ENCODE results near the gene PTGES3.
A peak's percentile ranks its signal among the peaks of the same experiment; 100 is the strongest.

The PTGES3 gene

DNA sequence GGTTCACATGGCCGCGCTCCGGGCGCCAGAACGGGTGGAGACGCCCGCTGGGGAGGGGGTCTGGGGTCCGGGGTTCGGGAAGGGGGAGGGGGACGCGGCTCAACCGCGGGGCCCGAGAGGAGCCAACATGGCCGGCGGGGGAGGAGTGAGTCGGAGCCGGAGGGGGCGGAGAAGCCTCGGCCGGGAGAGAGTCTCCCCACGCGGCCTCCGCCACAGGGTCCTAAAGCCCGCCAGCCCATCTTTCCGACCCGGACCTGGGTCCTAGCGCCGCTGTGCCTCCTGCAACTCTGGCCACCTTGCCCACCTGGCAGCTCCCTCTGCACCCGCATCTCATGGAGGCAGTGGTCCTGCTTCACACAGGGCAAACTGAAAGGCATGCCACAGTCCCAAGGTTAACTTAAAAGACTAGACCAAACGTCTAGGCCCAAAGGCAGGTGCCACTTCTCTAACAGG is 57.9 kb downstream of the PTGES3 start, which contains the start of gene BAZ2A:
Gene BAZ2A (minus strand): TSS at position 147 of the 453 bp plus-strand sequence. CDS start 12,796 bp downstream, outside the sequence.
- TF ChIP-seq, protein P1, sequence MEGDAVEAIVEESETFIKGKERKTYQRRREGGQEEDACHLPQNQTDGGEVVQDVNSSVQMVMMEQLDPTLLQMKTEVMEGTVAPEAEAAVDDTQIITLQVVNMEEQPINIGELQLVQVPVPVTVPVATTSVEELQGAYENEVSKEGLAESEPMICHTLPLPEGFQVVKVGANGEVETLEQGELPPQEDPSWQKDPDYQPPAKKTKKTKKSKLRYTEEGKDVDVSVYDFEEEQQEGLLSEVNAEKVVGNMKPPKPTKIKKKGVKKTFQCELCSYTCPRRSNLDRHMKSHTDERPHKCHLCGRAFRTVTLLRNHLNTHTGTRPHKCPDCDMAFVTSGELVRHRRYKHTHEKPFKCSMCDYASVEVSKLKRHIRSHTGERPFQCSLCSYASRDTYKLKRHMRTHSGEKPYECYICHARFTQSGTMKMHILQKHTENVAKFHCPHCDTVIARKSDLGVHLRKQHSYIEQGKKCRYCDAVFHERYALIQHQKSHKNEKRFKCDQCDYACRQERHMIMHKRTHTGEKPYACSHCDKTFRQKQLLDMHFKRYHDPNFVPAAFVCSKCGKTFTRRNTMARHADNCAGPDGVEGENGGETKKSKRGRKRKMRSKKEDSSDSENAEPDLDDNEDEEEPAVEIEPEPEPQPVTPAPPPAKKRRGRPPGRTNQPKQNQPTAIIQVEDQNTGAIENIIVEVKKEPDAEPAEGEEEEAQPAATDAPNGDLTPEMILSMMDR (IDR thresholded peaks at IDR 0.05; ENCODE audit: borderline replicate concordance, control extremely low read depth, extremely low read depth, insufficient read depth, missing control alignments): no peak
- in situ Hi-C loops (cut with MboI; ENCODE audit: low sequenced_read_pairs, unreplicated experiment): no loop called here

DNA sequence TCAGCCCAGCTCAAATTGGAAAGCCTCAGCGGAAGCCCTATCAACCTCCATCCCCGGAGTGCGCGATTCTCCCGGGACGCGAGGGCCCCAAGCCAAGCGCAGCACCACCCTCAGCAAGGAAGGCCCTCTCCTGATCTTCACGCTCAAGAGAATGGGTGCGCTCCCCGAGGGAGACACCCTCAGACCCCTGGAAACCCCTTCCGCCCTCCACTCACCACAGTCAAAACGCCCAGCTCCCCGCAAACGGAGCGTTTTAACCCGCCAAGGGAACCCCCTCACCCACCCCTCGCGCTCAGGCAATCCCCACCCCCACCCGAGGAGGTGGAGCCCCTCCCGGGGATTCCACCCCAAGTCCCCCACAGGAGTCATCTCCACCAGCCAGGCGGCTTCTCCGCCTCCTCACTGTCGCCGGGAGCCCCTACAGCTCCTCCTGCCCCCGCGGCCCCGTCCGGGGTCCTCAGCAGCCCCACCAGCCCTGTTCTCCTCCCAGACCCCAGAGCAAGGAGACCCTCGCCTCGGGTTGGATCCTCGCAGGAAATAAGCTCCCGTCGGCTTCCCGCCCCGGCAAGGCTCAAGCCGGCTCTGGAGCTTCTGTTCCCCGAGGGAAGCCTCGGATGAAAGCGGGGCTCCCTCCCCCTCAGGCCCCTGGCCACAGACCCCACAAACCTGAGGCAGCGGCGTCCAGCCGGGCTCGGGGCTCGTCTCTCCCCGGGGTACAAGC is 58.5 kb downstream of the PTGES3 start:
- DNase-seq (ENCODE audit: low spot score): peak; percentile 71

More for the DNA sequence above, 57.9 kb downstream of the PTGES3 start, which contains the start of gene BAZ2A:
- DNase-seq (ENCODE audit: low spot score): peak; percentile 94

DNA sequence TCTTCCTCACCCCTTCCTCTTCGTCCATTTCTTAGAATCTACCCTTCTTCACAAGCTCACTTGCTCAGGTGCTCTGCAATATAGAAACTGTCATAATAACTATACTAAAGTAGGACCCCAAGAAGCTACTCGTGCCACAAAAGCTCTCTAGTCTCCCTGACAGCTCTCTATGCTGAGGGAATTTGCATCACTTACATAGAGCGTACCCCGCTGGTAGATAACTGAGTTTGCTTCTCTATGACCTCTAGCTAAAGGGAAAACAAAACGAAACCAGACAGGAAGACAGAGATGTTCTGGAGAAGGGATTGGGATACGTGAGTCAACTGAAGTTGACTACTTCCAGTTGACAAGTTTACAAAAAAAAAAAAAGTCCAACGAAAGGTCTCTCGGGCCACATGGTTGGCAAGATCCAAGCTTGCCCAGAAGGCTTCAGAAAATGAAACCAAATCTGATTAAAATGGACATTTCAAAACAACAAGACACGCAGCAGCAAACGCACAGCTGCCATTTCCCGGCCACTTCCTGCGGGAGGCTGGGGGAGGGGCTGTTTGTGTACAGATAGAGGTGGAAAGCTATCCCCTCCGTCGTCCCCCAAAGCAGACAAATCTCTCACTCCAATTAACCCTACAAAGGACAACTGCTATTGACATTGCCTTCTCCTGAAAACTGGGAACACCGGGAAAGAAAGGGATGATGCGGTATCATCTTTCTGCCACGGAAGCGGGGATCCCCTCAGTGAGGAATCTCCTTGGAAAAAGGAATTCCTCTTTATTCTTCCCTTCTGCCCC is 59.2 kb downstream of the PTGES3 start:
- DNase-seq (ENCODE audit: low spot score): peak; percentile 59
- in situ Hi-C loops (cut with MboI; ENCODE audit: low sequenced_read_pairs, unreplicated experiment): no loop called here
- TF ChIP-seq, protein P1 (IDR thresholded peaks at IDR 0.05; ENCODE audit: borderline replicate concordance, control extremely low read depth, extremely low read depth, insufficient read depth, missing control alignments): no peak

More for the DNA sequence above, 58.5 kb downstream of the PTGES3 start:
- TF ChIP-seq, protein P1 (IDR thresholded peaks at IDR 0.05; ENCODE audit: borderline replicate concordance, control extremely low read depth, extremely low read depth, insufficient read depth, missing control alignments): no peak
- in situ Hi-C loops (cut with MboI; ENCODE audit: low sequenced_read_pairs, unreplicated experiment): no loop called here

DNA sequence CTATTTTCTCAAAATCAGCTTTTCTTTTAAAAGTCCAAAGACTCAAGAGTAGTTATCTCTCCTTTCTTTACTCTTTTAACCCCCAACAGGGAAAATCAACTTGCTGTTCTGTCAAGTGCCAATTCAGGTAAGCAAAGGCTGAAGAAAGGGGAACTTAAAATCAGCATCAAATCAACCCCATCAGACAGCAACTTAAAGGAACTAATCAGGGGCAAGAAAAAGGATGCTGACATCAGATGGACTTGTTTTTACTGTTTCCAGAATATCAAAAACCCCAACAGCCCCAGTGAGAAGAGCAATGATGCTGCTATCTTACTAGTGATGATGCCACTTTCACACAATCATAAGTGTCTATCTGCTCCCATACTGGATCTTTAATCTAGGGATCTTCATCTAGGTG is 61.4 kb downstream of the PTGES3 start:
- in situ Hi-C loops (cut with MboI; ENCODE audit: low sequenced_read_pairs, unreplicated experiment): no loop called here
- TF ChIP-seq, protein P1 (IDR thresholded peaks at IDR 0.05; ENCODE audit: borderline replicate concordance, control extremely low read depth, extremely low read depth, insufficient read depth, missing control alignments): no peak
- DNase-seq (ENCODE audit: low spot score): no peak

DNA sequence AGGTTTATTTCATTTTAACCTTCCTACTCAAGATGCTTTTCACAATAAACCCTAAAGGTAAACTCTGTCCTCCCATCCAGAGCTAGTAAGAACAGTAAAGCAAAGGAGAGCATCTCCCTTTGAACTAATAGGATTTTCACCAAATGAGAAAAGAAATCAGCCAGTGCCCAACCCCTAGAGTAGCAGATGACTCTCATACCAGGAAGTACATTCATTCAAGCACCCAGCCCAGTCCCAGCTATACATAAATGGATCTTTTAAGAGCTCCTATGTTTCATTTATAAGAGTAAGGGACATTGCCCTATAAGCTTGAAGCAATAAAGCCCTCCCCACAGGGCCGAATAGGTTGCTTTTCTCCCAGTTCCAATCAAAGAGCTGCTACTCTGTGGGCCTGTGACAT is 65.5 kb downstream of the PTGES3 start:
- TF ChIP-seq, protein P1 (IDR thresholded peaks at IDR 0.05; ENCODE audit: borderline replicate concordance, control extremely low read depth, extremely low read depth, insufficient read depth, missing control alignments): no peak
- in situ Hi-C loops (cut with MboI; ENCODE audit: low sequenced_read_pairs, unreplicated experiment): loop anchor here (25.0 kb wide), 1 partner anchor 110 kb away; the partner anchor contains the start of gene RBMS2
- DNase-seq (ENCODE audit: low spot score): no peak

DNA sequence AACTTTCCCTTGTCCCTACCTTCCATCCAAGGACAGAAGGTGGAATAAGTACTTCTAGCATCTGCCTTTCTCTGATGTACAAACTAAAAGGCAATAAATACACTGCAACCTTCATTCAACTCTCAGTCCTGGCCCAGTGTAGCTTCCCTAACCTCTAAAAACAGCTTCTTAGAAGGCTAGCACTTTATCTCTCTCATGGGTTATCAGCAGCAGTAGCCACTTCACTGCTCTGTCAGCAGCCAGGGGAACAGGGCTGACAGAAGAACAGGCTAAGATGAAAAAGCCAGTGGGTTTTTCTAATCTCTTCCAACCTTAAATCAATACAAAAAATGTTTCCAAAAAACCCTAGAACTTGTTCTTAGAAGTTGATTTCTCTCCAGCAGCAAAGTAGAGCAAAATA is 71.2 kb downstream of the PTGES3 start:
- in situ Hi-C loops (cut with MboI; ENCODE audit: low sequenced_read_pairs, unreplicated experiment): loop anchor here (25.0 kb wide), 1 partner anchor 105 kb away; the partner anchor contains the start of gene RBMS2
- DNase-seq (ENCODE audit: low spot score): no peak
- TF ChIP-seq, protein P1 (IDR thresholded peaks at IDR 0.05; ENCODE audit: borderline replicate concordance, control extremely low read depth, extremely low read depth, insufficient read depth, missing control alignments): no peak
